Amygdala (tissue), 56 donors: ENCODE data around the gene EVI5.
"Not testable (repeated sequence)": the region's sequence is repeated elsewhere in the genome, so short reads cannot be mapped to it uniquely, and the experiment has no call there.

Experiments used
- DNase-seq, 56 donors: peaks; one replicate each; lab custom pipeline; 2025; lab: John Stamatoyannopoulos, UW

EVI5 gene

DNA sequence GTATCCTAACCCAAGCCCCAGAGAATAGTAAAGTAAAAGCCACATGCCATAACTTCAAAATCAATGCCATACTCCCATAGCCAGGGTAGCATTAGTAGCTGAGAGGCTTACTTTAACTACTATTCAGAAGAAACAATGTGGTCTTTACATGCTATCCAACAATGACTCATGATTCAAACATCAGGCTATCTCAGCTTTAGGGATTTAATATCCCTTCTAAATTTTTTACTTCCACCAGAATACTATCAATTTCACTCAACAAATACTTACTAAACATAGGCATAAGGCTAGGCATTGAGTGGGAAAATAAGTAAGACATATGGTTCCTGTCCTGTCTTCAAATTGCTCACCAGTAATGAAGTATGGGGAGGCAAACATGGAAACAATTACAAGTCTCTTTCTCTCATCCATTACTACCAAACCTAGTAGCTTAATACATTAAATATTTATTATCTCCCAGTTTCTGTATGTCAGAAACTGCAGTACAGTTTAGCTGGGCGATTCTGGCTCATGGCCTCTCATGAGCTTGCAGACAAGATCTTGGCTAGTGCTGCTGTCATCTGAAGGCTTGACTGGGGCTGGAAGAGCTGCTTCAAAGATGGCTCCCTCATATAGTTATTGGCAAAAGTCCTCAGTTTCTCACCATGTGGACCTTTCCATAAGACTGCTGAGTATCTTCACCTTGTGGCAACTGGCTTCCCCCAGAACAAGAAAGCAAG lies 30.7 kb downstream of the EVI5 start:
- DNase-seq, result no peak

DNA sequence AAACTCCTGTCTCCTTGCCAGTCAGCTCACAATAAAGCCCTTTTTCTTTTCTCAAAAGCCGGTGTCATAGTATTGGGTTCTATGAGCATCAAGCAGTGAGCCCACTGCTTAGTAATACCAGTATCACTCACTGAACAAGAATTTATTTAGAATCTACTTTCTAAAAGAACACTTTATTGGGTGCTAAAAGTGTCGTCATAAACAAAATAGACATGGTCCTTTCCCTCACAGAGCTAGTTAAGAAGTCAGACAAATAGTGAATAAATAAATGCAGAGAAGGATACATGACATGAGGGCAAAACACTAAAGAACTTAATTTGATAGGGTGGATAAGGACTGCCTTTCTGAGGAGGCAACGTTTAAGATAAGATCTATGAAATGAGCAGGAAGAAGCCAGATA lies 32.2 kb downstream of the EVI5 start:
- no peak for DNase-seq

DNA sequence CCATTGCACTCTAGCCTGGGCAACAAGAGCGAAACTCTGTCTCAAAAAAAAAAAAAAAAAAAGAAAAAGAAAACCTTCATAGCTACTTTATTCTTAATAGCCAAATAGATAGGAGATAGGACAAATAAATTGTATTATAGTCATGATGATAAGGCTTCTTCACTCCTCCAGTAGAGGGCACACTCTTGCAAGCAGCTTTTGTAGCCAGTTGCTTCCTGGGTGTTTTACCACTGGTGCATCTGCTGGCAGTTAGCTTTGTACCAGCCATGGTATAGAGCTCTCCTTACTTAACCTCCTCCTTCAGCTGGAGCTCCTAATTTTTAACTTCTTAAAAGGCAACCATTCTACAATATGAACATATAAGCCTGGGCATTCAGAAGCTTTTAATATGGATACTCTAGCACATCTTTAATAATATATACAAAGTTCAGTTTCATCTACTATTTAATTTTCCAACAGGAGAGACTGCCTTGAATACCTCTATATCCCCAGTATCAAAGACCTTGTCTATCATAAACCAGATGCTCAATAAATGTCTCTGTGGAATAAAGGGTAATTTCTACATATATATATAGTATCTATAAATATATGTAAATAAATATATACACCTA lies 35.8 kb downstream of the EVI5 start:
- DNase-seq, result peak in 28 of 56 donors; percentile 1 to 70 (median 14)

DNA sequence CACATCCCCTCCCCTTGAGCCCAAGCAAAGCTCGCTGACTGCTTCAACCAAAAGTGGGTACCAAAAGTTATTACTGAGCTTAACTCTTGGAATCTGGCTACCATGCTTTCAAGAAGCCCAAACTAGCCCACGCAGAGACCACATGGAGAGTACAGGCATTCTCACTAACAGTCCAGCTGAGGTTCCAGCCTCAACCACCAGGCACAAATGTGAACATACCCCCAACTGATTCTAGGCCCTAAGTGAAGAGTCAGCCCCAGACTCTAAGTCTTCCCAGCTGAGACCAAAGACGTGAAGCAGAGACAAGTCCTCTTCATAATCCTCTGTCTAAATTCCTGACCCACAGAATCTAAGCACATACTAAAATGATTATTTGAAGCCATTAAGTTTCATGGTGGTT lies 36.8 kb downstream of the EVI5 start:
- DNase-seq, result no peak

DNA sequence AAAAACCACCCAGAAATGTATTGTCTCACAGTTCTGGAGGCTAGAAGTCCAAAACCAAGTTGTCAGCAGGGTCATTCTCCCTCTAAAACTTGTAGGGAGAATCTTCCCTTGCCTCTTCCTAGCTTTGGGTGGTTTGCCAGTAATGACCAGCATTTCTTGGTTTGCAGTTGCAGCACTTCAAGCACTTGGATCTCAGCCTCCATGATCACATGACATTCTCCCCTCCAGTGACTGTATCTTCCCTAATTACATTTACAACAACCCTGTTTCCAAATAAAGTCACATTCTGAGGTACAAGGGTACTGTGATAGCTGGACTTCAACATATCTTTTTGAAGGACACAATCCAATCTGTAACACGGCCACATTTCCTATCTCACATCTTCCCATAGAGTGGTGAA lies 37.2 kb downstream of the EVI5 start:
- DNase-seq, result peak in 1 of 56 donors; percentile 3

DNA sequence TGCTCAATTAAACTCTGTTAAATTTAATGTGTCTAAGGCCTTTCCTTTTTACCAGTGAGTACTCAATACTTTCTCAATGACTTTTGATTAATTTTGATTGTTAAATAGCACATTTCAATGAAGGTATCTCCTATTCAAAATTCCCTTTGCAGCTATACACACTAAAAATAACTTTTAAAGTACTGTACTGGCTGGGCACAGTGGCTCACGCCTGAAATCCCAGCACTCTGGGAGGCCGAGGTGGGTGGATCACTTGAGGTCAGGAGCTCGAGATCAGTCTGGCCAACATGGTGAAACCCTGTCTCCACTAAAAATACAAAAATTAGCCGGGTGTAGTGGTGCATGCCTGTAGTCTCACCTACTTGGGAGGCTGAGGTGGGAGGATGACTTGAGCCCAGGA lies 38.7 kb downstream of the EVI5 start:
- DNase-seq, result not testable (repeated sequence)

DNA sequence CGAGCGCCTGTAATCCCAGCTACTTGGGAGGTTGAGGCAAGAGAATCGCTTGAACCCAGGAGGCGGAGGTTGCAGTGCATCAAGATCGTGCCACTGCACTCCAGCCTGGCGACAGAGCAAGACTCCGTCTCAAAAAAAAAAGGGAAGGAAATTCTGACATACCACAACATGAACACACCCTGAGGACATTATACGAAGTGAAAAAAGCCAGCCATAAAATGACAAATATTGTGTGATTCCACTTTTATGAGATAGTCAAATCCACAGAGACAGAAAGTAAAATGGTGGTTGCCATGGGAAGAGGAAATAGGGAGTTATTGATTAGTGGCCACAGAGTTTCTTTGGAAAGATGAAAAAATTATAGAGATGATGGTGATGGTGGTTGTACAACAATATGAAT lies 41.7 kb downstream of the EVI5 start:
- no peak for DNase-seq

DNA sequence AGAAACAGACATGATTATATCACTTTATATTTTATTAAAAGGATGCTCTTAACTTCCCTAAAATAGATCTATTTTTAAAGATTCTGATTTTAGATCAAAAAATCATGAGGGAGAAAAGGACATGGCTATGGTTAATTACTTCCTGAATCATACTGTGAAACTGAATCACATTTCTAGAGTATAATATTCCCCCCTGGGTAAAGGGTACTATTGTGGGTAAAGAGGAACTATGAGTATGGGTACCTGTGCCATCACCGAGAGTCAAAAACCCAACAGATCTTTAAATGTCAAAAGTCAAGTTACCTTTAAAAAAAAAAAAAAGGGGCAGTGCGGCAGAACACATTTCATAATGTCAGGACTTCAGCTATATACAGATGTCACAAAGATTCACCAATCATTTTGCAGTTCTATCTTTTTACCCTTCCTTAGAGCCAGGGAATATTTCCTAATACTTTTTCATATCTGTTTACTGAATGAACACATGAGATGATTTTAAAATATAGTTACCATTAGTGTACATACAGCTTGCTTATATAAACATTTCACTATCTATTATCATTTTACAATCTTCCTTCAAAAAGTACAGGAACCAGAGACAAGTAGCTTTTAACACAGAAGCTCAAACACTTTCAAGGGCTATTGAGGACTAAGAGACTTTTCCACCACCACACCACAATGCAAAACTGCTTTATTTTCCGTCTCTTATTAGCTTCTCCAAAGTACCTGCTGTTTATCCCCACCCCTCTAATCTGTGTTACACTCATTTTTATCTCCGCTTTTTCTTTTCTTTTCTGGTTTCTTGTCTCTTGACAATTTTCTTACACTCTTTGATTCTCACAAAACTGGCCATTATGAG lies 45.0 kb downstream of the EVI5 start:
- DNase-seq, result no peak

DNA sequence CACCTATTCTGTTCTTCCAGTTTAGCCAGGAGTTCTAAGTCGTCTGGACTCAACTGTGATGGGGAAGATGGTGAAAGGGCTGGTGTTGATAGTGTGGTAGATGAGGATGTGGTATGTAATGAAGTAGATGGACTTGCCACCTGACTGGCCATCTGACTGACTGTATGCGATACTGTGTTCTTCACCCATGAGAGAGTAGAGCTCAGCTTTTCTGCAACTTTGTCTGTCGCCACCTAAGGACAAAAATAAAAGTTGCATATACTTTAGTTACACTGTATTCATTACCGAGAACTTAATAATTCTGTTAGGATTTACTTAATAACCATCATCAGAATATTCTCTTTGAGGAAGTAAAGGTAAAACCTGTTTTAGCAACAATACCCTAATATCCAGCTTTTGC lies 48.5 kb downstream of the EVI5 start:
- DNase-seq, result no peak

DNA sequence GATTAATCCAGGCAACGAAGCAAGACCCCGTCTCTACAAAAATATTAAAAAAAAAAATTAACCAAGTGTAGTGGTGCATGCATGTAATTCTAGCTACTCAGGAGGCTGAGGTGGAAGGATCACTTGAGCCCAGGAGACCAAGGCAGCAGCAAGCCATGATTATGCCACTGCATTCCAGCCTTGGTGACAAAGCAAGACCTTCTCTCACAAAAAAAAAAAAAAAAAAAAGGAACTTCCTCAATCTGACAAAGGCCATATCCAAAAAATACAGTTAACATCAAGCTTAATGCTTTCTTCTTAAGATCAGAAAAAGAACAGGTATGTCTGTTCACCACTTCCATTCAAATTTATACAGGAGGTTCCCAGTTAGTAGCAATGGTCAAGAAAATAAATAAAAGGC lies 54.4 kb downstream of the EVI5 start:
- DNase-seq, result no peak

DNA sequence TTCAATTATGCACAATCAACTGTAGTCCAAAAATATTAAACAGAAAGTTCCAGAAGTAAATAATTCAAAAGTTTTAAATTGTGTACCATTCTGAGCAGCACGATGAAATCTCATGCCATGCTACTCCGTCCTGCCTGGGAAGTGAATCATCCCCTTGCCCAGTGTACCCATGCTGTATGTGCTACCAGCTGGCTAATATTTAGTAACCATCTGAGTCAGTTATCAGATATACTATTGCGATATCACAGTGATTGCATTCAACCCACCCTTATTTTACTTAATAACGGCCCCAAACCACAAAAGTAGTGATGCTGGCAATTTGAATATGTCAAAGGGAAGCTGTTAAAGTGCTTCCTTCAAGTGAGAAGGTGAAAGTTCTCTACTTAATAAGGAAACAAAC lies 56.2 kb downstream of the EVI5 start:
- no peak for DNase-seq

DNA sequence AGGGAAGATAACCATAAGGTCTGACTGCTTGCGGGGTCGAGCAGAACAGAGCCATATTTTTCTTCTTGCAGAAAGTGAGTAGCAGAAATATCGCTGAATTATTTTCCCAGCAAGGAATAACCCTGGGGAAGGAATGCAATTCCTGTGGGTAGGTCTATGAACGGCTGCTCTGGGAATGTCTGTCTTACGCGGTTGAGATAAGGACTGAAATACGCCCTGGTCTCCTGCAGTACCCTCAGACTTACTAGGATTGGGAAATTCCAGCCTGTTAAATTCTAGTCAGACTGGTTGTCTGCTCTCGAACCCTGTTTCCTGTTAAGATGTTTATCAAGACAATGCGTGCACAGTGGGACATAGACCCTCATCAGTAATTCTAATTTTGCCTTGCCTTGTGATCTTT lies 61.2 kb downstream of the EVI5 start:
- not testable (repeated sequence) for DNase-seq

DNA sequence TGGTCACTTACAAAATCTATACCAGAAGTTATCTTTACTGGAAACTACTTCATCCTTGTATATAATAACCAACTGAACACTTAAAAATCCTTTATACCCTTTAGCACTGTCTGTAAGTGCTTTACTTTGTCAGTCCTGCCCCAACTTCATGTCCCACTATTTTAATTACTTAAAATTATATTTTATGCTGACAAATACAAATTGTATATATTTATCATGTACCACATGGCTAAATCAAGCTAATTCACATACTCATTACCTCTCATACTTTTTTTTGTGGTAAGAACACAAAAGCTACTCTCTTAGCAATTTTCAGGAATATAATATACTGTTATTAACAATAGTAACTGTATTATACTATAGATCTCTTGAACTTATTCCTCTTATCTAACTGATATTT lies 63.0 kb downstream of the EVI5 start:
- DNase-seq, result no peak

DNA sequence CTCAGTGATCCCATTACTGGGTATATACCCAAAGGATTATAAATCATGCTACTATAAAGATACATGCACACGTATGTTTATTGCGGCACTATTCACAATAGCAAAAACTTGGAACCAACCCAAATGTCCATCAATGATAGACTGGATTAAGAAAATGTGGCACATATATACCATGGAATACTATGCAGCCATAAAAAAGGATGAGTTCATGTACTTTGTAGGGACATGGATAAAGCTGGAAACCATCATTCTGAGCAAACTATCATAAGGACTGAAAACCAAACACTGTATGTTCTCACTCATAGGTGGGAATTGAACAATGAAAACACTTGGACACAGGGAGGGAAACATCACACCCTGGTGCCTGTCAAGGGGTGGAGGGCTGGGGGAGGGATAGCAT lies 63.8 kb downstream of the EVI5 start:
- DNase-seq, result not testable (repeated sequence)

DNA sequence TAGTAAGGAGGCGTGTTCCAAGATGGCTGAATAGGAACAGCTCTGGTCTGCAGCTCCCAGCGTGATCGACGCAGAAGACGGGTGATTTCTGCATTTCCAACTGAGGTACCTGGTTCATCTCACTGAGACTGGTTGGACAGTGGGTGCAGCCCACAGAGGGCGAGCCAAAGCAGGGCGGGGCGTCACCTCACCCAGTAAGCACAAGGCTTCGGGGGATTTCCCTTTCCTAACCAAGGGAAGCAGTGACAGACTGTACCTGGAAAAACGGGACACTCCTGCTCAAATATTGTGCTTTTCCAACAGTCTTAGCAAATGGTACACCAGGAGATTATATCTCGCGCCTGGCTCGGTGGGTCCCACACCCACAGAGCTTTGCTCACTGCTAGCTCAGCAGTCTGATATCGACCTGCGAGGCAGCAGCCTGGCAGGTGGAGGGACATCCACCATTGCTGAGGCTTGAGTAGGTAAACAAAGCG lies 69.4 kb downstream of the EVI5 start:
- not testable (repeated sequence) for DNase-seq

DNA sequence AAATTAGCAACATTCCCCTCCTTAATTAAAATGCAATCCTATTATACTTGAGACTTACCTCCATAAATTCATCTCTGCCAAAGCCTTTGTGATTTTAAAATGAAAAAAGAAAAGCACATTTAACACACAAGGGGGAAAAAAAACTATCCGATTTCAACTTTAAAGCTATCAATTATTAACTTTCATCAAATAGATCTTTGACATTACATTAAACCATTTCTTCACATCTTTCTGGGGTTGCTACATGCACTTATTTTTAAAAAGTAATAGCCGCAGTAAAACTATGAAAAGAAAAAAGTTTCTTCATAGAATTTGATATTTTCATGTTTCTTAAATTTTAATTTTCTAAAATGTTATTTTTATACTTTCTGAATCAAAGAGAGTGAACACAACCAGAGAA lies 71.0 kb downstream of the EVI5 start:
- no peak for DNase-seq

DNA sequence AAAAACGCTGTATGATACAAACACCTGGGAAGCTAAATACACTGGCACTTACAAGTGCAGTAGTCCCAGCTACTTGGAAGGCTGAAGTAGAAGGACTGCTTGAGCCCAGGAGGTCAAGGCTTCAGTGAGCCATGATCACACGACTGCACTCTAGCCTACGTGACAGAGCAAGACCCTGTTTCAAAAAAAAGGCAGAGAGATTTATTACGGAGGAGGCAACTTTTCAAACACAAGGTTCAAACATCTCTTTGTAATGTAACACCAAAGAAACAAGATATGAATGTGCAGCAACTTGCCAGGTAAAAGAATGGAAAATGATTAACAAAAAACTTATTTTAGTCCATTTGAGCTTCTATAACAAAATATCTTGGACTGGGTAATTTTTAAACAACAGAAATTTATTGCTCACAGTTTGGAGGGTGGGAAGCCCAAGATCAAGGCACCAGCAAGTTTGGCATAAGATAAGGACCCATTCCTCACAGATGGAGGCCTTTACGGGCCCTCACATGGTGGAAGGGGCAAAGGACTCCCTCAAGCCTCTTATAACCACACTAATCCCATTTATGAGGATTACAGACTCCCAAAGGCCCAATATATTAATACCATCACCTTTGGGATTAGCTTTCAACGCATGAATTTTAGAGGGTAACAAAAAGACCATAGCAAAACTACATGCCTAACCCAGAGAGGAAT lies 73.3 kb downstream of the EVI5 start:
- DNase-seq, result no peak

DNA sequence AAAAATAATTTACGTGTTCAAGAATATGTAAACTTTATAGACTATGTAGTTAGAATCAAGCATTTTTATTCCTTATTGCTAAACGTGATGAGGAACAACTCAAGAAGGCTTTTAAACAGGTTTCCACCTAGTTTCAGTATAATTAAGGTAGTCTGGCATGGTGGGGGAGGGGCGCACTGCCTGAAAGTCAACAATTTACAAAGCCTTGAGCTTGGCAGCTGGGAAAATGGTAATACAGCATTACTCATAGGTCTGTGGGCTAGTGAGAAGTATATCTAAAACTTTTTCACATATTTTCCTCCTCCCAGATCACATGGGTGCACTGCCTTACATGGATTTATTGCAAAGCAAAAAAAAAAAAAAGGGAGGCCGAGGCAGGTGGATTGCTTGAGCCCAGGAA lies 75.2 kb downstream of the EVI5 start:
- DNase-seq, result no peak

DNA sequence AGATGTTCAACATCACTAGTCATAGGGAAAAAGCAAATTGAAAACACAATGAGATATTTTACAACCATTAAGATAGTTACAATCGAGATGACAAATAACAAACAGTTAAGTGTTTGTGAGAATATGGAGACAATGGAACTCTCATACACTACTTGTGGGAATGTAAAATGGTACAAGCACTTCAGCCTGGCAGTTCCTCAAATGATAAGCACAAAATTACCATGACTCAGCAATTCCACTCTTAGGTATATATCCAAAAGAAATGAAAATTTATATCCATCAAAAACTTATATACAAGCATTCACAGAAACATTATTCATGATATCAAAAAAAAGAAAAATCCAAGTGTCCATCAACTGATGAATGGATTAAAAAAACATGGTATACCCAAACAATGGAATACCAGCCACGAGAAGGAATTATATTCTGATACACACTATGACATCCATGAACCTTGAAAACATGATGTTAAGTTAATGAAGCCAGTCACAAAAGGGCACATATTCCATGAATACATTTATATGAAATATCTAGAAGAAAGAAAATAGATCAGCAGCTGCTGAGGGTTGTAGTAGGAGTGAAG lies 76.4 kb downstream of the EVI5 start:
- no peak for DNase-seq

DNA sequence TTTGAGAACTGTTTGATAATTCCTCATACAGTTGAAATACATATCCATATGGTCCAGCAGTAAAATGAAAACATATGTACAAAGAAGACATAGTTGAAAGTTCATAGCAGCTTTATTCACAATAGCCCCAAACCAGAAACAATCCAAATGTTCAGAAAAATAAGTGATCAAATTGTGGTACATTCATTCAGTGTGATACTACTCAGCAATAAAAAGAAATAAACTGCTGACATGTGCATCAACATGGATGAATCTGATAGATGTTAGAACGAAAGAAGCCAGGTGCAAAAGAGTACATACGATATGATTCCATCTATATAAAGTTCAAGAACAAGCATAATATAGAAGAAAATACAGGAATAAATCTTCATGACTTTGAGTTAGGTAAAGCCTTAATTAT lies 77.2 kb downstream of the EVI5 start:
- DNase-seq, result no peak

DNA sequence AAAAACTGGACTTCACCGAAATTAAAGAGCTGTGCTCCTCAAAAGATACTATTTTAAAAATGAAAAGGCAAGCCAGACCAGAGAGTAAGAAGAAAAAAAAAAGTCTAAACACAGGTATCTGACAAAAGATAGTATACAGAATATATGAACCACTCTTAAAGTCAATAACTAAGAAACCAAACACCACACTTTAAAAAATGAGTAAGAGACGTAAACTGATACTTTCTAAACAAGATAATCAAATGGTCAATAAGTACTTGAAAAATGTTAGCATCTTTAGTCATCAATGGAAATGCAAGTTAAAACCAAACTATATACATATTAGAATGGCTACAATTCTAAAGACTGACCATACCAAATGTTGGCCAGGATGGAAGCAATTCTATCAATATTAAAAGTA lies 77.6 kb downstream of the EVI5 start:
- DNase-seq, result no peak
